Stomach (tissue), 9 donors: ENCODE results near the gene ACSM3. TPM values are rescaled to one million over a fixed set of nuclear protein-coding genes. Genes with fewer than 3 reads are reported as not detected.

Experiments used
- DNase-seq, 2 donors: peaks; one replicate each; pipeline versions ENCODE4 v3.0.0 to v3.0.0-alpha.2; 2013 to 2019
- H3K27ac ChIP-seq, 5 donors: fragments of 200-600 bp in 4 of 5; sonication (generic) in 4 of 5; one replicate each; pipeline ENCODE4 v1.5.1; 2013 to 2019; ENCODE audit warnings: mild to moderate bottlenecking in 1 of 5, moderate library complexity in 1 of 5
- H3K27me3 ChIP-seq, 3 donors: fragments of 200-600 bp; sonication (generic); one replicate each; pipeline ENCODE4 v1.5.1; 2017 to 2019; ENCODE audit warnings: mixed run types in 1 of 3
- H3K36me3 ChIP-seq, 4 donors: fragments of 200-600 bp; sonication (generic); 1 replicate in 3 of 4; 2 replicates in 1 of 4; pipeline ENCODE4 v1.5.1; 2016 to 2019
- H3K4me1 ChIP-seq, 4 donors: fragments of 200-600 bp; sonication (generic); one replicate each; pipeline ENCODE4 v1.5.1; 2016 to 2019
- H3K4me3 ChIP-seq, 4 donors: fragments of 200-600 bp; sonication (generic) in 3 of 4; one replicate each; pipeline ENCODE4 v1.5.1; 2016 to 2019; ENCODE audit warnings: mild to moderate bottlenecking in 1 of 4
- H3K9me3 ChIP-seq, 4 donors: fragments of 200-600 bp; sonication (generic); one replicate each; pipeline ENCODE4 v1.5.1; 2016 to 2019
- EP300 ChIP-seq: sonication (generic); formaldehyde crosslinking; IDR thresholded peaks from one replicate; pipeline ENCODE4 v1.6.1; 2017; ENCODE audit warnings: antibody characterized with exemption
- POLR2A ChIP-seq, 4 donors: fragments of 450-650 bp; IDR thresholded peaks; one replicate each; pipeline ENCODE4 v1.6.1; 2016; ENCODE audit warnings: antibody characterized with exemption in 4 of 4, control low read depth in 2 of 4, mild to moderate bottlenecking in 1 of 4, moderate library complexity in 1 of 4
- POLR2AphosphoS5 ChIP-seq, 3 donors: sonication (generic); formaldehyde crosslinking; IDR thresholded peaks; one replicate each; pipeline ENCODE4 v1.6.1; 2016; ENCODE audit warnings: antibody characterized with exemption in 3 of 3
- WGBS, 5 donors: extraction: QIAGEN DNeasy Blood & Tissue Kit in 3 of 5; methylation state at CpG; one replicate each; pipeline versions ENCODE4 v1.1.5 to v1.1.7; 2013 to 2018; 5-methylcytosine and 5-hydroxymethylcytosine counted together
- intact Hi-C: fragments of 100-400 bp; cut with DNase I; formaldehyde crosslinking; loops from one replicate; pipeline ENCODE4 v1.15.1; 2023; ENCODE audit warnings: low total_unique reads
- polyA plus RNA-seq, 3 donors: library from polyadenylated mRNA; stranded (reverse); fragments of 200-250 nt; gene quantifications; one replicate each; pipeline ENCODE4 v1.2.3, GENCODE V29; 2013
- total RNA-seq, 5 donors: library from RNA; depleted of rRNA; stranded (reverse); fragments of >200 nt; gene quantifications; one replicate each; pipeline versions ENCODE4 v1.1.0 to v1.2.3, GENCODE V29; 2014 to 2016
- TF ChIP-seq, protein P1 (sequence below), 7 experiments: fragments of 450-650 bp in 4 of 7; fragments of 200-600 bp in 3 of 7; sonication (generic) in 3 of 7; IDR thresholded peaks; one replicate each; pipeline ENCODE4 v1.5.1; 2016 to 2019; ENCODE audit warnings: antibody characterized with exemption in 7 of 7, control low read depth in 2 of 7, mild to moderate bottlenecking in 1 of 7
- donor health status: healthy with polysubstance abuse.
- donor health status: Bipolar disorder and iron deficiency.
- donor health status: healthy.

Gene ACSM3
- total and polyA plus RNA-seq, 8 donors, result 5.8 to 114 (median 47.6) TPM

GRCh38 chr16:20789130-20789529 is 25.3 kb downstream of the ACSM3 start:
- TF ChIP-seq POLR2AphosphoS5 (IDR thresholded peaks at IDR 0.05) (no peak), POLR2A (IDR thresholded peaks at IDR 0.05) (no peak), EP300 (no peak)
- TF ChIP-seq, protein P1, sequence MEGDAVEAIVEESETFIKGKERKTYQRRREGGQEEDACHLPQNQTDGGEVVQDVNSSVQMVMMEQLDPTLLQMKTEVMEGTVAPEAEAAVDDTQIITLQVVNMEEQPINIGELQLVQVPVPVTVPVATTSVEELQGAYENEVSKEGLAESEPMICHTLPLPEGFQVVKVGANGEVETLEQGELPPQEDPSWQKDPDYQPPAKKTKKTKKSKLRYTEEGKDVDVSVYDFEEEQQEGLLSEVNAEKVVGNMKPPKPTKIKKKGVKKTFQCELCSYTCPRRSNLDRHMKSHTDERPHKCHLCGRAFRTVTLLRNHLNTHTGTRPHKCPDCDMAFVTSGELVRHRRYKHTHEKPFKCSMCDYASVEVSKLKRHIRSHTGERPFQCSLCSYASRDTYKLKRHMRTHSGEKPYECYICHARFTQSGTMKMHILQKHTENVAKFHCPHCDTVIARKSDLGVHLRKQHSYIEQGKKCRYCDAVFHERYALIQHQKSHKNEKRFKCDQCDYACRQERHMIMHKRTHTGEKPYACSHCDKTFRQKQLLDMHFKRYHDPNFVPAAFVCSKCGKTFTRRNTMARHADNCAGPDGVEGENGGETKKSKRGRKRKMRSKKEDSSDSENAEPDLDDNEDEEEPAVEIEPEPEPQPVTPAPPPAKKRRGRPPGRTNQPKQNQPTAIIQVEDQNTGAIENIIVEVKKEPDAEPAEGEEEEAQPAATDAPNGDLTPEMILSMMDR (IDR thresholded peaks at IDR 0.05), result no peak

GRCh38 chr16:20791923-20792612 is 28.3 kb downstream of the ACSM3 start:
- intact Hi-C loops, result loop anchor here (5.0 to 10.0 kb wide), 2 partner anchors 55 to 293 kb away; no protein-coding TSS in a partner anchor
- TF ChIP-seq EP300 (no peak), POLR2A (IDR thresholded peaks at IDR 0.05) (no peak), POLR2AphosphoS5 (IDR thresholded peaks at IDR 0.05) (no peak)
- TF ChIP-seq, protein P1 (IDR thresholded peaks at IDR 0.05), result no peak
- 84 to 94% (median 91%) methylated on average over 5 of the region's 5 CpGs for WGBS, 5 donors

More at GRCh38 chr16:20789130-20789529, 25.3 kb downstream of the ACSM3 start:
- Histone ChIP-seq H3K36me3 (peaks cover 0 to 6% (median under 1%) of the 10 kb centered on the region in 4 donors), H3K27me3 (no peaks in the 10 kb centered on the region), H3K27ac (no peak overlapping the region), H3K4me3 (no peak overlapping the region), H3K9me3 (no peaks in the 10 kb centered on the region), H3K4me1 (no peaks in the 10 kb centered on the region)
- no peak for DNase-seq
- intact Hi-C loops, result no loop called here

GRCh38 chr16:20798364-20798763 is 34.5 kb downstream of the ACSM3 start:
- DNase-seq, result no peak
- WGBS, 5 donors, result 23 to 48% (median 37%) methylated on average over 2 of the region's 2 CpGs
- TF ChIP-seq POLR2AphosphoS5 (IDR thresholded peaks at IDR 0.05) (no peak), POLR2A (IDR thresholded peaks at IDR 0.05) (no peak), EP300 (no peak)
- TF ChIP-seq, protein P1 (IDR thresholded peaks at IDR 0.05), result no peak
- Histone ChIP-seq H3K4me1 (peaks cover 0 to 20% (median 9%) of the 10 kb centered on the region in 4 donors), H3K27me3 (no peaks in the 10 kb centered on the region), H3K36me3 (peaks cover 0 to 36% (median 31%) of the 10 kb centered on the region in 4 donors), H3K27ac (no peak overlapping the region), H3K4me3 (no peak overlapping the region), H3K9me3 (no peaks in the 10 kb centered on the region)
- intact Hi-C loops, result loop anchor here (10.0 kb wide), 1 partner anchor 286 kb away; no protein-coding TSS in a partner anchor

More at GRCh38 chr16:20791923-20792612, 28.3 kb downstream of the ACSM3 start:
- H3K4me3 ChIP-seq, result no peak overlapping the region
- no peak for DNase-seq
- H3K9me3 ChIP-seq, result no peaks in the 10 kb centered on the region
- no peak overlapping the region for H3K27ac ChIP-seq
- H3K36me3 ChIP-seq, result peaks cover 0 to 6% (median 3%) of the 10 kb centered on the region in 4 donors
- peaks cover 0 to 3% (median 0%) of the 10 kb centered on the region in 4 donors for H3K4me1 ChIP-seq
- H3K27me3 ChIP-seq, result no peaks in the 10 kb centered on the region

DNA sequence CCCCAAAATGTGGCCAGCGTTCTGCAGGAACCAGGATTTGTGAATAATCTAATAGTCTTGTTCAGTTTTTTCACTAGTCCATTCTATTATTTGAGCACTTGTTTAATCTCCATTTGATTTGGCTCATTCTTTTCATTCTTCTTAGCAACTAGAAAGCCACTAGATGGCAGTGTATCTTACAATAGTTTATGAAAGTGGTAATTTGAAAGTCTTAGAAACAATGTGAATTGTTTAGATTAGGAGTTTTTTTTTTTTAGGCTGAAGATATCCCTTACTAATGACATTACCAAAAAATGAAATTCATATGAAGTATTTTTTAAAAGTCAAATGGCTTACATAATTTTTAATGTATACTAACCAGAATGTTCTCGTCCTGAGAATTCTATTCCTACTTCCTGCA is 35.8 kb downstream of the ACSM3 start:
- 34 to 50% (median 44%) methylated on average over 2 of the region's 2 CpGs for WGBS, 5 donors
- intact Hi-C loops, result loop anchor here (10.0 kb wide), 1 partner anchor 285 kb away; no protein-coding TSS in a partner anchor
- DNase-seq, result peak in 1 of 2 donors; percentile 41
- H3K36me3 ChIP-seq, result peaks cover 0 to 36% (median 31%) of the 10 kb centered on the region in 4 donors
- H3K27me3 ChIP-seq, result no peaks in the 10 kb centered on the region
- no peaks in the 10 kb centered on the region for H3K9me3 ChIP-seq
- TF ChIP-seq, protein P1 (IDR thresholded peaks at IDR 0.05), result peak in 5 of 7 experiments; percentile 45 to 58 (median 53)
- TF ChIP-seq POLR2A (IDR thresholded peaks at IDR 0.05), result no peak
- H3K4me3 ChIP-seq, result no peak overlapping the region
- H3K4me1 ChIP-seq, result peaks cover 0 to 31% (median 15%) of the 10 kb centered on the region in 4 donors
- H3K27ac ChIP-seq, result peak overlapping the region in 1 of 5 donors; percentile 1
